ENCODE data around the gene IFNG-AS1.
A peak's percentile ranks its signal among the peaks of the same experiment; 100 is the strongest.

IFNG-AS1 gene

GRCh38 chr12:67994046-67994445 lies 4.8 kb downstream of the IFNG-AS1 start:
- no peak for DNase-seq (ENCODE audit: low read depth)

GRCh38 chr12:67996347-67996746 lies 7.1 kb downstream of the IFNG-AS1 start:
- no peak for DNase-seq (ENCODE audit: low read depth)

GRCh38 chr12:67998379-67998778 lies 9.1 kb downstream of the IFNG-AS1 start:
- no peak for DNase-seq (ENCODE audit: low read depth)

- DNase-seq (ENCODE audit: low read depth): no peak
These were observed 10.0 kb downstream of the IFNG-AS1 start for GRCh38 chr12:67999244-67999643.

GRCh38 chr12:68001486-68002466 lies 12.5 kb downstream of the IFNG-AS1 start:
- DNase-seq (ENCODE audit: low read depth): peak; percentile 54

- no peak for DNase-seq (ENCODE audit: low read depth)
These were observed 14.5 kb downstream of the IFNG-AS1 start for GRCh38 chr12:68003777-68004176.

- no peak for DNase-seq (ENCODE audit: low read depth)
These were observed 17.8 kb downstream of the IFNG-AS1 start for GRCh38 chr12:68007033-68007432.

- no peak for DNase-seq (ENCODE audit: low read depth)
These were observed 18.2 kb downstream of the IFNG-AS1 start for GRCh38 chr12:68007466-68007865.

- no peak for DNase-seq (ENCODE audit: low read depth)
These were observed 22.1 kb downstream of the IFNG-AS1 start for GRCh38 chr12:68011206-68011881.

GRCh38 chr12:68011882-68012207 lies 22.6 kb downstream of the IFNG-AS1 start:
- no peak for DNase-seq (ENCODE audit: low read depth)

- no peak for DNase-seq (ENCODE audit: low read depth)
These were observed 23.5 kb downstream of the IFNG-AS1 start for GRCh38 chr12:68012712-68013111.

- DNase-seq (ENCODE audit: low read depth): no peak
These were observed 23.9 kb downstream of the IFNG-AS1 start for GRCh38 chr12:68013181-68013580.

GRCh38 chr12:68016136-68016535 lies 26.9 kb downstream of the IFNG-AS1 start:
- no peak for DNase-seq (ENCODE audit: low read depth)

GRCh38 chr12:68018315-68018714 lies 29.1 kb downstream of the IFNG-AS1 start:
- DNase-seq (ENCODE audit: low read depth): no peak

GRCh38 chr12:68020049-68020448 lies 30.8 kb downstream of the IFNG-AS1 start:
- no peak for DNase-seq (ENCODE audit: low read depth)

- DNase-seq (ENCODE audit: low read depth): no peak
These were observed 31.5 kb downstream of the IFNG-AS1 start for GRCh38 chr12:68020699-68021098.

GRCh38 chr12:68028647-68029046 lies 39.4 kb downstream of the IFNG-AS1 start:
- no peak for DNase-seq (ENCODE audit: low read depth)

GRCh38 chr12:68030248-68030647 lies 41.0 kb downstream of the IFNG-AS1 start:
- DNase-seq (ENCODE audit: low read depth): no peak

- no peak for DNase-seq (ENCODE audit: low read depth)
These were observed 41.9 kb downstream of the IFNG-AS1 start for GRCh38 chr12:68031174-68031573.

GRCh38 chr12:68031881-68032739 lies 42.9 kb downstream of the IFNG-AS1 start:
- no peak for DNase-seq (ENCODE audit: low read depth)

GRCh38 chr12:68034567-68034966 lies 45.3 kb downstream of the IFNG-AS1 start:
- DNase-seq (ENCODE audit: low read depth): no peak

- DNase-seq (ENCODE audit: low read depth): no peak
These were observed 47.4 kb downstream of the IFNG-AS1 start for GRCh38 chr12:68036642-68037041.

All from ELR (cell line).